Activated B cell treated with CpG ODN at 0.5 μM for 24 hours (primary cell): ENCODE measurements around the gene TUBA4B. TPM values are rescaled to one million over a fixed set of nuclear protein-coding genes. Genes with fewer than 3 reads are reported as not detected.

Experiments used
- ATAC-seq: fragments of 200-7000 bp; cut with Tn5 transposase; one replicate; pipeline ENCODE4 v1.10.0; 2021; ENCODE audit warnings: low read depth, mild to moderate bottlenecking, moderate library complexity
- CTCF ChIA-PET: fragments of 350-600 bp; sonication (Branson Sonifier 250); formaldehyde crosslinking; loops from one replicate; lab custom pipeline; 2021; ENCODE audit warnings: antibody characterized with exemption; lab: Charles Lee
- POLR2A ChIA-PET: fragments of 350-600 bp; sonication (Branson Sonifier 250); formaldehyde crosslinking; loops from one replicate; lab custom pipeline; 2021; ENCODE audit warnings: antibody characterized with exemption; lab: Charles Lee
- DNase-seq: peaks from one replicate; pipeline ENCODE4 v3.0.0; 2022
- H3K27ac Mint-ChIP-seq: one replicate; pipeline ENCODE4 v1.8.0; 2020; ENCODE audit warnings: mixed read lengths
- H3K27me3 Mint-ChIP-seq: one replicate; pipeline ENCODE4 v1.8.0; 2021; ENCODE audit warnings: mixed read lengths
- H3K36me3 Mint-ChIP-seq: one replicate; pipeline ENCODE4 v1.8.0; 2021; ENCODE audit warnings: low read depth, mixed read lengths
- H3K4me1 Mint-ChIP-seq: one replicate; pipeline ENCODE4 v1.8.0; 2021; ENCODE audit warnings: mixed read lengths
- H3K4me3 Mint-ChIP-seq: one replicate; pipeline ENCODE4 v1.8.0; 2020; ENCODE audit warnings: mild to moderate bottlenecking, mixed read lengths
- H3K9me3 Mint-ChIP-seq: one replicate; pipeline ENCODE4 v1.8.0; 2020; ENCODE audit warnings: mixed read lengths
- intact Hi-C: fragments of 100-400 bp; cut with micrococcal nuclease; formaldehyde crosslinking; loops from one replicate; pipeline ENCODE4 v1.15.1; 2024
- total RNA-seq: library from RNA; stranded (reverse); gene quantifications from 2 replicates; pipeline ENCODE4 v1.2.3, GENCODE V29; 2022
- TF ChIP-seq, protein P1 (sequence below): fragments of 200-600 bp; IDR thresholded peaks from one replicate; pipeline ENCODE4 v1.8.0; 2022; ENCODE audit warnings: antibody characterized with exemption, mild to moderate bottlenecking

The TUBA4B gene
- total RNA-seq, 1 donor from 2014 or later = not detected

DNA sequence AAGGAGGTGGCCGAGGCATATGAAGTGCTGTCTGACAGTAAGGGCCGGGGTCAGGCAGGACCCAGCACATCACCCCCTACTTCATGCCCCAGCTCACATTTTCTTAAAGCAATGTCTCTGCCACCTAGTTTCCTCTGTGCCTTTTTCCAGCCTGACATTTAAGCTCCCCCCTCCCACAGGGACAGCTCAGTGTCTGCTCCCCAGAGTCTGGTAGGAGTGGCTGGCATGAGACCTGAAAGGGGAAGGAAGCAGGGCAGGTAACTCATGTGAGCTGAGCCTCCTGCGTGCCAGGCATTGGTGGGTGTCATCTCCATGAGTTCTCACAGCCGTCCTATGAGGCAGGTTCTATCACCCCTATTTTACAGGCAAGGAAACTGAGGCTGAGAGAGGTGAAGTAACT, 27.6 kb downstream of the TUBA4B start:
- peaks cover 52% of the 10 kb centered on the region for H3K36me3 Mint-ChIP-seq
- H3K9me3 Mint-ChIP-seq = no peaks in the 10 kb centered on the region
- H3K27me3 Mint-ChIP-seq = no peaks in the 10 kb centered on the region
- H3K4me3 Mint-ChIP-seq = peak overlapping the region; percentile 89
- ATAC-seq = no peak
- no peak for DNase-seq
- TF ChIP-seq, protein P1, sequence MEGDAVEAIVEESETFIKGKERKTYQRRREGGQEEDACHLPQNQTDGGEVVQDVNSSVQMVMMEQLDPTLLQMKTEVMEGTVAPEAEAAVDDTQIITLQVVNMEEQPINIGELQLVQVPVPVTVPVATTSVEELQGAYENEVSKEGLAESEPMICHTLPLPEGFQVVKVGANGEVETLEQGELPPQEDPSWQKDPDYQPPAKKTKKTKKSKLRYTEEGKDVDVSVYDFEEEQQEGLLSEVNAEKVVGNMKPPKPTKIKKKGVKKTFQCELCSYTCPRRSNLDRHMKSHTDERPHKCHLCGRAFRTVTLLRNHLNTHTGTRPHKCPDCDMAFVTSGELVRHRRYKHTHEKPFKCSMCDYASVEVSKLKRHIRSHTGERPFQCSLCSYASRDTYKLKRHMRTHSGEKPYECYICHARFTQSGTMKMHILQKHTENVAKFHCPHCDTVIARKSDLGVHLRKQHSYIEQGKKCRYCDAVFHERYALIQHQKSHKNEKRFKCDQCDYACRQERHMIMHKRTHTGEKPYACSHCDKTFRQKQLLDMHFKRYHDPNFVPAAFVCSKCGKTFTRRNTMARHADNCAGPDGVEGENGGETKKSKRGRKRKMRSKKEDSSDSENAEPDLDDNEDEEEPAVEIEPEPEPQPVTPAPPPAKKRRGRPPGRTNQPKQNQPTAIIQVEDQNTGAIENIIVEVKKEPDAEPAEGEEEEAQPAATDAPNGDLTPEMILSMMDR = no peak
- peak overlapping the region; percentile 95 for H3K27ac Mint-ChIP-seq
- peaks cover 48% of the 10 kb centered on the region for H3K4me1 Mint-ChIP-seq
- POLR2A ChIA-PET = interaction anchor here (0.9 to 8.0 kb wide), 6 partner anchors 15 to 105 kb away, joined by 3 to 260 read pairs (median 114); partner anchors contain the start of genes ANKZF1, ATG9A, CNPPD1 and GLB1L
- CTCF ChIA-PET = interaction anchor here (0.6 to 11.9 kb wide), 4 partner anchors 13 to 88 kb away, joined by 3 to 155 read pairs (median 19); no protein-coding TSS in a partner anchor
- intact Hi-C loops = no loop called here

DNA sequence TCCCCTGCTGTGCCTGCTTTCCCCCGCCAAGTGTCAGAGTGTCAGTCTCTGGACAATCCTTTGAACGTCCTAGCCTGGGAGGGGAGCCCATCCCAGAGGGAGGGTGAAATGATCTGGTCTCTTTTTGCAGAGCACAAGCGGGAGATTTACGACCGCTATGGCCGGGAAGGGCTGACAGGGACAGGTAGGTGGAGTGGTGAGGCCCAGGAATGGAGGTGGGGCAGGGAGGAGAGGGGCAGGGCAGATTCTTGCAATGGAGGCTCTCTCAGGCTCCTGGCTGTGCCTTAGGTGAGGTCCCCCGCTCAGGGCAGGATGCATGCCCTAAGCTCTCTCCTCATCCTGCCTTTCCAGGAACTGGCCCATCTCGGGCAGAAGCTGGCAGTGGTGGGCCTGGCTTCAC, 28.5 kb downstream of the TUBA4B start:
- ATAC-seq (no peak), DNase-seq (no peak)
- Mint-ChIP-seq H3K27ac (no peak overlapping the region), H3K4me3 (no peak overlapping the region), H3K4me1 (peaks cover 44% of the 10 kb centered on the region), H3K27me3 (no peaks in the 10 kb centered on the region), H3K36me3 (peaks cover 60% of the 10 kb centered on the region), H3K9me3 (no peaks in the 10 kb centered on the region)
- TF ChIP-seq, protein P1 = no peak
- POLR2A ChIA-PET = interaction anchor here (1.1 to 8.0 kb wide), 4 partner anchors 14 to 106 kb away, joined by 4 to 260 read pairs (median 114); partner anchors contain the start of genes CNPPD1, GLB1L, RETREG2 and STK16
- CTCF ChIA-PET = interaction anchor here (1.2 to 11.9 kb wide), 2 partner anchors 12 to 17 kb away, joined by 3 to 155 read pairs; no protein-coding TSS in a partner anchor
- intact Hi-C loops = no loop called here

DNA sequence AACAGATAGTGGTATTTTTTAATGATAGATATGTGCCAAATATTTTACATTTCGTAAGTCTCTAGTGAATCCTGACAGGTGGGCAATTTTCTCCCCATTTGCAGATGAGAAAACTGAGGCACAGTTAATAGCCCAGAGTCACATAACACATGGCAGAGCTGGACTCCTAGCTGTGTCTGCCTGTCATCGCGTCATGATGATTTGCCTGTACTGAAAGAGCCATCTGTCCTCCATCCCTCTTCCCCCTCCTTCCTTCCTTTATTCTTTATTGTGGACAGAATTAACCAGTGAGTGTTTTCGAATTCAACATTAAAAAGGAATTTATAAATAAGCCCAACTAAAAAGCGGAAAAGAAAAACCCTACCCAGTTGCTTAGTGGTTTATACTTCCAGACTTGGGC, 29.3 kb downstream of the TUBA4B start:
- ChIA-PET CTCF (interaction anchor here (11.9 kb wide), 1 partner anchor 11 kb away, joined by 155 read pairs; no protein-coding TSS in a partner anchor), POLR2A (interaction anchor here (1.1 to 8.0 kb wide), 3 partner anchors 14 to 38 kb away, joined by 4 to 260 read pairs (median 138); partner anchors contain the start of genes GLB1L, STK16, TUBA4A and TUBA4B)
- DNase-seq = no peak
- intact Hi-C loops = no loop called here
- peaks cover 38% of the 10 kb centered on the region for H3K4me1 Mint-ChIP-seq
- H3K36me3 Mint-ChIP-seq = peaks cover 62% of the 10 kb centered on the region
- TF ChIP-seq, protein P1 = no peak
- H3K27me3 Mint-ChIP-seq = no peaks in the 10 kb centered on the region
- no peaks in the 10 kb centered on the region for H3K9me3 Mint-ChIP-seq
- H3K27ac Mint-ChIP-seq = no peak overlapping the region
- ATAC-seq = no peak
- no peak overlapping the region for H3K4me3 Mint-ChIP-seq

DNA sequence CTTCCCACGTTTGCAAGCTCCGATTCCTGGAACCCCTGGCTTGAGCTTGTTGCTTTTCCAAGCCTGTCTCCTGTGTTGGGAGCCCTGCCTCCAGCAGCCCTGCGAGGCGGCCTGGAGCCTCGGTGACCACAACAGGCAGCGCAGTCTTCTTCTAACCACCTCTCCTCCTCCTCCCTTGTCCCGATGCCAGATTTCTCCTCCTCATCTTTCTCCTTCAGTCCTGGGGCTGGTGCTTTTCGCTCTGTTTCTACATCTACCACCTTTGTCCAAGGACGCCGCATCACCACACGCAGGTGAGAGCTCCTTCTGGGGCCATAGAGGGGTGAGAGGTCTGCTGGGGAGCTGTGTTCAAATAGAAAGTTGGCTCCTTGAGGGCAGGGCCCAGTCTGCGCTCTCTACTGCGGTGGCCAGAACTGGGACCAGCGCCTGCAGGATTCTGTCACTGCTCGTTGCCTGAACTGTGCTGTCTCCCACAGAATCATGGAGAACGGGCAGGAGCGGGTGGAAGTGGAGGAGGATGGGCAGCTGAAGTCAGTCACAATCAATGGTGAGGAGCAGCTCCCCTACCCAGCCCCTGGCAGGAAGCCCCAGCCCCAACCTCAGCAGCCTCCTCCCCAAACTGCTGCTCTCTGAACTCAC, 30.0 kb downstream of the TUBA4B start:
- TF ChIP-seq, protein P1 = no peak
- Mint-ChIP-seq H3K4me1 (peaks cover 31% of the 10 kb centered on the region), H3K36me3 (peaks cover 60% of the 10 kb centered on the region), H3K27ac (no peak overlapping the region), H3K27me3 (no peaks in the 10 kb centered on the region), H3K9me3 (no peaks in the 10 kb centered on the region), H3K4me3 (no peak overlapping the region)
- no peak for ATAC-seq
- intact Hi-C loops = no loop called here
- POLR2A ChIA-PET = interaction anchor here (0.8 to 8.0 kb wide), 3 partner anchors 13 to 38 kb away, joined by 3 to 260 read pairs (median 138); partner anchors contain the start of genes GLB1L, STK16, TUBA4A and TUBA4B
- DNase-seq = no peak
- CTCF ChIA-PET = interaction anchor here (11.9 kb wide), 1 partner anchor 11 kb away, joined by 155 read pairs; no protein-coding TSS in a partner anchor
